A549 (cell line): ENCODE data around the gene DTHD1. TPM values are rescaled to one million over a fixed set of nuclear protein-coding genes. Genes with fewer than 3 reads are reported as not detected.

ENCODE experiments used
- ATAC-seq, 2 experiments: fragments of 200-7000 bp in 1 of 2; fragments of >200 bp in 1 of 2; cut with Nextera tagmentation in 1 of 2; cut with Tn5 transposase in 1 of 2; 3 replicates each; pipeline versions ENCODE4 v1.8.0 to v1.9.1; 2018 to 2020; ENCODE audit warnings: mild to moderate bottlenecking in 1 of 2, moderate library complexity in 1 of 2
- CTCF ChIA-PET: fragments of 300-600 bp; sonication (Branson Sonifier 250); formaldehyde crosslinking; extraction: SDS; loops from one replicate; lab custom pipeline; 2021; ENCODE audit warnings: antibody characterized with exemption, inconsistent platforms; lab: Yijun Ruan, JAX
- POLR2A ChIA-PET: fragments of 350-600 bp; formaldehyde crosslinking; extraction: SDS; loops from one replicate; lab custom pipeline; 2021; ENCODE audit warnings: antibody characterized with exemption, inconsistent platforms; lab: Yijun Ruan, JAX
- DNase-seq, 2 experiments: peaks; one replicate each; pipeline versions ENCODE4 v3.0.0 to v3.0.0-alpha.2; 2011 to 2016; ENCODE audit warnings: low read depth in 1 of 2, low spot score in 1 of 2
- FAIRE-seq: peaks from 2 replicates; lab custom pipeline; 2011; peaks lifted over from hg19 to GRCh38; lab: Jason Lieb, UNC
- H3K27ac ChIP-seq, 2 experiments: fragments of >200 bp; sonication (Bioruptor Twin); formaldehyde crosslinking; 3 replicates each; pipeline ENCODE4 v1.5.1; 2016 to 2017
- H3K4me1 ChIP-seq: fragments of >200 bp; sonication (Bioruptor Twin); formaldehyde crosslinking; 3 replicates; pipeline ENCODE4 v1.6.1; 2016
- H3K4me2 ChIP-seq: fragments of >200 bp; sonication (Bioruptor Twin); formaldehyde crosslinking; 3 replicates; pipeline ENCODE4 v1.6.1; 2016
- H3K4me3 ChIP-seq: fragments of >200 bp; sonication (Bioruptor Twin); formaldehyde crosslinking; 3 replicates; pipeline ENCODE4 v1.5.1; 2016
- H3K9me3 ChIP-seq: fragments of >200 bp; sonication (Bioruptor Twin); formaldehyde crosslinking; 3 replicates; pipeline ENCODE4 v1.6.1; 2016
- CBX2 ChIP-seq: fragments of 200-600 bp; sonication (generic); IDR thresholded peaks from 2 replicates; pipeline ENCODE4 v1.6.1; 2016; ENCODE audit warnings: low read depth, mild to moderate bottlenecking, borderline replicate concordance
- CHD2 ChIP-seq: fragments of 150-350 bp; IDR thresholded peaks from 2 replicates; pipeline ENCODE4 v1.6.1; 2014; ENCODE audit warnings: low read length; ENCODE audit not compliant: partially characterized antibody
- CHD4 ChIP-seq: fragments of 200-600 bp; sonication (generic); IDR thresholded peaks from 2 replicates; pipeline ENCODE4 v1.6.1; 2016; ENCODE audit warnings: antibody characterized with exemption, mild to moderate bottlenecking, borderline replicate concordance
- EHF ChIP-seq: fragments of 250-450 bp; sonication (Bioruptor Pico); IDR thresholded peaks from 2 replicates; pipeline ENCODE4 v1.5.0; 2020; ENCODE audit warnings: mild to moderate bottlenecking
- FOSL2 ChIP-seq, 2 experiments: fragments of 450-650 bp in 1 of 2; fragments of >200 bp in 1 of 2; sonication (Bioruptor Twin) in 1 of 2; formaldehyde crosslinking; IDR thresholded peaks; 2 replicates each; pipeline versions ENCODE4 v1.5.0 to v1.6.1; 2016 to 2020; ENCODE audit warnings: mild to moderate bottlenecking in 1 of 2, moderate library complexity in 1 of 2
- FOXS1 ChIP-seq: fragments of 250-450 bp; sonication (Bioruptor Pico); IDR thresholded peaks from 2 replicates; pipeline ENCODE4 v1.5.0; 2020; ENCODE audit warnings: mild to moderate bottlenecking, moderate library complexity
- GATA3 ChIP-seq: IDR thresholded peaks from 2 replicates; pipeline ENCODE4 v1.6.1; 2012; ENCODE audit warnings: borderline replicate concordance
- HEYL ChIP-seq: fragments of 250-450 bp; sonication (Bioruptor Pico); IDR thresholded peaks from 2 replicates; pipeline ENCODE4 v1.8.0; 2021; ENCODE audit warnings: mild to moderate bottlenecking, moderate library complexity
- HOXA7 ChIP-seq: fragments of 250-450 bp; sonication (Bioruptor Pico); IDR thresholded peaks from 2 replicates; pipeline ENCODE4 v1.5.0; 2020; ENCODE audit warnings: mild to moderate bottlenecking, moderate library complexity
- HOXB13 ChIP-seq: fragments of 250-450 bp; sonication (Bioruptor Pico); IDR thresholded peaks from 2 replicates; pipeline ENCODE4 v1.5.0; 2020; ENCODE audit warnings: low read depth, mild to moderate bottlenecking, moderate library complexity
- HOXB5 ChIP-seq: fragments of 250-450 bp; sonication (Bioruptor Pico); IDR thresholded peaks from 2 replicates; pipeline ENCODE4 v1.5.0; 2020; ENCODE audit warnings: mild to moderate bottlenecking, moderate library complexity
- POLR2A ChIP-seq: IDR thresholded peaks from 2 replicates; pipeline ENCODE4 v1.6.1; 2012; ENCODE audit warnings: mild to moderate bottlenecking, low read length
- POLR2AphosphoS2 ChIP-seq: conservative IDR thresholded peaks from 2 replicates; pipeline ENCODE4 v1.6.1; 2012; ENCODE audit warnings: low read length, improper control_type of control experiment, inconsistent platforms
- RAD21 ChIP-seq, 2 experiments: fragments of >200 bp in 1 of 2; sonication (Bioruptor Twin) in 1 of 2; formaldehyde crosslinking in 1 of 2; IDR thresholded peaks in 1 of 2; conservative IDR thresholded peaks in 1 of 2; 2 replicates in 1 of 2; 3 replicates in 1 of 2; pipeline ENCODE4 v1.6.1; 2012 to 2018; ENCODE audit warnings: inconsistent platforms in 1 of 2
- RCOR1 ChIP-seq: fragments of 150-350 bp; IDR thresholded peaks from 2 replicates; pipeline ENCODE4 v1.6.1; 2014; ENCODE audit warnings: antibody characterized with exemption, low read length, low read depth
- SMC3 ChIP-seq: fragments of >200 bp; sonication (Bioruptor Twin); formaldehyde crosslinking; IDR thresholded peaks from 3 replicates; pipeline ENCODE4 v1.6.1; 2018; ENCODE audit warnings: inconsistent platforms
- ZC3H11A ChIP-seq: fragments of 450-650 bp; IDR thresholded peaks from 2 replicates; pipeline ENCODE4 v1.6.1; 2014; ENCODE audit warnings: antibody characterized with exemption, mild to moderate bottlenecking
- ZNF302 ChIP-seq: fragments of 250-450 bp; sonication (Bioruptor Pico); IDR thresholded peaks from 2 replicates; pipeline ENCODE4 v1.9.0; 2021; ENCODE audit warnings: inconsistent platforms, mild to moderate bottlenecking, moderate library complexity
- WGBS: methylation state at CpG from one replicate; pipeline ENCODE4 v1.1.6; 2017; ENCODE audit errors: missing lambda C conversion rate; 5-methylcytosine and 5-hydroxymethylcytosine counted together
- polyA plus RNA-seq, 4 experiments: library from polyadenylated mRNA; depleted of rRNA in 3 of 4; stranded (reverse); fragments of >200 nt; fragmentation: RNase III in 1 of 4; extraction: RNeasy Plus Mini Kit Qiagen cat#74134 plus additional on column Dnase treatment in 1 of 4; gene quantifications; 2 replicates in 3 of 4; 3 replicates in 1 of 4; pipeline ENCODE4 v1.2.3, GENCODE V29; 2011 to 2017
- TF ChIP-seq, protein P1 (sequence below): fragments of 250-450 bp; sonication (Bioruptor Pico); IDR thresholded peaks from 2 replicates; pipeline ENCODE4 v1.5.0; 2021; ENCODE audit warnings: mild to moderate bottlenecking, moderate library complexity, borderline replicate concordance
- TF ChIP-seq, protein P2 (sequence below): fragments of 250-450 bp; sonication (Bioruptor Pico); IDR thresholded peaks from 2 replicates; pipeline ENCODE4 v1.5.0; 2020; ENCODE audit warnings: low read depth, mild to moderate bottlenecking, moderate library complexity
- TF ChIP-seq, protein P3 (sequence below): fragments of >200 bp; sonication (Bioruptor Twin); formaldehyde crosslinking; IDR thresholded peaks from 2 replicates; pipeline ENCODE4 v1.6.1; 2016

The DTHD1 gene
- polyA plus RNA-seq, 2 of the 4 experiments (the other 2 are of a cell fraction) = not detected

DNA sequence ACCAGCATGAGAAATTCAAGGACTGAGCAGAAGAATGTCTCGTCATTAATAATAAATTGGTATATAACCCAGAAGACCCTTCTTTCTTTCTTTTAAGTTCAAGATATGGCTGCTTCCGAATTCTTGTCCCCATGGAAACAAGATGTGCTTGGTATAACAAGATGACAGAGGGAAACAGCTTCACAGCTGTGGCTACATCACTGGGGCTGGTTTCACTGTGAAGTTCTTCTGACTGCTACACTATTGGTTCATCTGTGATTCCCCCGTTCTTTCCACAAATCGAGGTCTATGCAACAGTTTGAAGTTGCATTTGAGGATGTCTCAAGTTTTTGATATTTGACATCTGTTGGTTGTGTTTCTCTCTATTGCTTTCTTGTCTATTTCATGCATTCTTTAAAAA lies 12.3 kb upstream of the DTHD1 start:
- H3K4me3 ChIP-seq = no peak overlapping the region
- TF ChIP-seq, protein P1, sequence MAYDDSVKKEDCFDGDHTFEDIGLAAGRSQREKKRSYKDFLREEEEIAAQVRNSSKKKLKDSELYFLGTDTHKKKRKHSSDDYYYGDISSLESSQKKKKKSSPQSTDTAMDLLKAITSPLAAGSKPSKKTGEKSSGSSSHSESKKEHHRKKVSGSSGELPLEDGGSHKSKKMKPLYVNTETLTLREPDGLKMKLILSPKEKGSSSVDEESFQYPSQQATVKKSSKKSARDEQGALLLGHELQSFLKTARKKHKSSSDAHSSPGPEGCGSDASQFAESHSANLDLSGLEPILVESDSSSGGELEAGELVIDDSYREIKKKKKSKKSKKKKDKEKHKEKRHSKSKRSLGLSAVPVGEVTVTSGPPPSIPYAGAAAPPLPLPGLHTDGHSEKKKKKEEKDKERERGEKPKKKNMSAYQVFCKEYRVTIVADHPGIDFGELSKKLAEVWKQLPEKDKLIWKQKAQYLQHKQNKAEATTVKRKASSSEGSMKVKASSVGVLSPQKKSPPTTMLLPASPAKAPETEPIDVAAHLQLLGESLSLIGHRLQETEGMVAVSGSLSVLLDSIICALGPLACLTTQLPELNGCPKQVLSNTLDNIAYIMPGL (CRISPR knock-in tag) = no peak
- no peak for TF ChIP-seq GATA3
- TF ChIP-seq, all 56 proteins: peak for 0
- 10% methylated on average over 4 of the region's 4 CpGs for WGBS
- CTCF ChIA-PET = no interaction called here
- FAIRE-seq (no peak), ATAC-seq (no peak), DNase-seq (no peak)
- POLR2A ChIA-PET = no interaction called here
- Histone ChIP-seq H3K4me1 (no peaks in the 10 kb centered on the region), H3K4me2 (no peak overlapping the region), H3K27ac (no peak overlapping the region), H3K9me3 (no peaks in the 10 kb centered on the region)

DNA sequence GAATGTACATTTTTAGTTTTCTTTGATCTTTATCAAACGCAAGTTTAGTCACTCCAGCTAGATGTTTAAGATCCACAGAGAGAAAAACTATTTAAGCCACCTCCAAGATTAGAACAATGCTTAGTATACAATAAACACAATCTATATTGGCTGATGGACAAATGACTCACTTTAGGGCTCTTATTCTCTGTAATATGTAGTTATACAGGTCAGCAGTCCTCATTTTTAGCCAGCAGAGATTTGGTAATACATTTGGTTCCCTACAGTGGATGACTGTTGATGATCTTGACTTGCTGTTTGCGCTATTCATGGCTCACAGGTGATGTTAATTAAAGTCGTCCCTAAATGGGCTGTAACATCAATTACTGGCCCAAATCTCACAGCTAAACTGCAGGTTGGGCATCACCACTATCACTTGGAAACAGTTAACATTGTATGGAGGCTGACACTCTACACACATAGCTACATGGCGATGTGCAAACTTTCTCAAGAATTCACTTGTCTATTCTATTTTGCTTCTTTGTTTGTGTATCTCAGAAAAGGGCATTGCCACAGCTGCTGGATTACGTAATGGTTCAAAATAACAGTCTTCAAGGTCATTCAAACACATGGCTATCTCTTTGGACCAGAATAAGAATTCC lies 11.8 kb upstream of the DTHD1 start:
- Histone ChIP-seq H3K9me3 (no peaks in the 10 kb centered on the region), H3K4me1 (no peaks in the 10 kb centered on the region), H3K27ac (no peak overlapping the region), H3K4me2 (no peak overlapping the region), H3K4me3 (no peak overlapping the region)
- ChIA-PET POLR2A (no interaction called here), CTCF (no interaction called here)
- no peak for FAIRE-seq
- no peak for DNase-seq
- 33% methylated on average over 5 of the region's 5 CpGs for WGBS
- no peak for ATAC-seq
- no peak for TF ChIP-seq CHD2
- TF ChIP-seq HEYL = no peak
- TF ChIP-seq CBX2 = no peak
- TF ChIP-seq ZNF302 (CRISPR knock-in tag) = no peak
- TF ChIP-seq POLR2A = no peak

DNA sequence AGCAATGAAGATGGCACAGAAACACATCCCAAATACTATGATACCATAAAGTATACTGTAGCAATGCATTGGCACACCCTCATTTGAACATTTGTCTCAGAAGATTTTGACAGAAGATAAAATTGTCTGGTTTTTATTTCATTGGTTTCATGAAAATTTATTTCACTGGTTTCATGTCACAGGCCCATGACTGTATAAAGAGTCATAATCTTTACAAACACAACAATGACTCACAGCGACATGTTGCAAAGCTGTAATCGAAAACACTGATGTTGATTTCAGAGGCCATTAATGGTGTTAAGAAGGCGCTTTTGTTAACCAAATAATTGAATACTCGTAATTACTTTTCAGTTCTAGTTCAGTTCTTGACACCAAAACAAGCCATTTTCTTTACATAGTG lies 8.1 kb upstream of the DTHD1 start:
- FAIRE-seq (no peak), DNase-seq (no peak), ATAC-seq (no peak)
- Histone ChIP-seq H3K4me1 (no peaks in the 10 kb centered on the region), H3K4me3 (no peak overlapping the region), H3K4me2 (no peak overlapping the region), H3K9me3 (no peaks in the 10 kb centered on the region), H3K27ac (no peak overlapping the region)
- POLR2A ChIA-PET = no interaction called here
- WGBS = 22% methylated on average over 4 of the region's 4 CpGs
- TF ChIP-seq GATA3 (no peak), FOSL2 (IDR thresholded peaks at IDR 0.05) (no peak), FOSL2 (CRISPR knock-in tag; IDR thresholded peaks at IDR 0.05) (no peak), CHD4 (no peak), ZC3H11A (no peak), POLR2AphosphoS2 (no peak), EHF (no peak), SMC3 (no peak), HOXA7 (CRISPR knock-in tag) (no peak), FOXS1 (CRISPR knock-in tag) (no peak), HOXB13 (no peak), RCOR1 (no peak), RAD21 (conservative IDR thresholded peaks at IDR 0.05 in 1 of 2, IDR thresholded peaks at IDR 0.05 in 1 of 2) (no peak), HOXB5 (CRISPR knock-in tag) (no peak)
- TF ChIP-seq, protein P2, sequence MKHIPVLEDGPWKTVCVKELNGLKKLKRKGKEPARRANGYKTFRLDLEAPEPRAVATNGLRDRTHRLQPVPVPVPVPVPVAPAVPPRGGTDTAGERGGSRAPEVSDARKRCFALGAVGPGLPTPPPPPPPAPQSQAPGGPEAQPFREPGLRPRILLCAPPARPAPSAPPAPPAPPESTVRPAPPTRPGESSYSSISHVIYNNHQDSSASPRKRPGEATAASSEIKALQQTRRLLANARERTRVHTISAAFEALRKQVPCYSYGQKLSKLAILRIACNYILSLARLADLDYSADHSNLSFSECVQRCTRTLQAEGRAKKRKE (CRISPR knock-in tag) = no peak
- TF ChIP-seq, protein P3, sequence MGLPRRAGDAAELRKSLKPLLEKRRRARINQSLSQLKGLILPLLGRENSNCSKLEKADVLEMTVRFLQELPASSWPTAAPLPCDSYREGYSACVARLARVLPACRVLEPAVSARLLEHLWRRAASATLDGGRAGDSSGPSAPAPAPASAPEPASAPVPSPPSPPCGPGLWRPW = no peak
- CTCF ChIA-PET = no interaction called here
